Thoracic aorta (tissue), 2 donors: ENCODE data around the gene KCTD20. TPM values are rescaled to one million over a fixed set of nuclear protein-coding genes. Genes with fewer than 3 reads are reported as not detected.

Experiments
- ATAC-seq: fragments of 150-250 bp; one replicate; pipeline ENCODE4 v1.8.0; 2017; ENCODE audit warnings: low read depth; ENCODE audit not compliant: insufficient number of reproducible peaks, low FRiP score
- DNase-seq: peaks from one replicate; pipeline ENCODE4 v3.0.0-alpha.2; 2020; ENCODE audit warnings: low spot score
- H3K27ac ChIP-seq, 2 donors: fragments of 200-600 bp; sonication (generic); 1 replicate in 1 of 2; 2 replicates in 1 of 2; pipeline ENCODE4 v1.5.1; 2016; ENCODE audit warnings: mild to moderate bottlenecking in 2 of 2, moderate library complexity in 2 of 2
- H3K27me3 ChIP-seq: fragments of 200-600 bp; sonication (generic); replicated peaks from 2 replicates; pipeline ENCODE4 v1.6.0; 2016; ENCODE audit warnings: mild to moderate bottlenecking; ENCODE audit not compliant: insufficient read depth
- H3K36me3 ChIP-seq: fragments of 200-600 bp; sonication (generic); one replicate; pipeline ENCODE4 v1.5.1; 2016
- H3K4me1 ChIP-seq, 2 donors: fragments of 200-600 bp; sonication (generic); 1 replicate in 1 of 2; 2 replicates in 1 of 2; pipeline versions ENCODE4 v1.5.1 to v1.6.0; 2016; ENCODE audit warnings: low read depth in 2 of 2, mild to moderate bottlenecking in 1 of 2; ENCODE audit not compliant: control insufficient read depth in 1 of 2
- H3K4me3 ChIP-seq: fragments of 200-600 bp; sonication (generic); 2 replicates; pipeline ENCODE4 v1.5.1; 2016; ENCODE audit warnings: mild to moderate bottlenecking
- H3K9me3 ChIP-seq: fragments of 200-600 bp; sonication (generic); 2 replicates; pipeline ENCODE4 v1.5.1; 2016
- total RNA-seq, 2 donors: library from RNA; depleted of rRNA; stranded (reverse); fragments of >200 nt; gene quantifications; one replicate each; pipeline versions ENCODE4 v1.1.0 to v1.2.3, GENCODE V29; 2016
- TF ChIP-seq, protein P1 (sequence below): fragments of 200-600 bp; sonication (generic); IDR thresholded peaks from one replicate; pipeline ENCODE4 v1.5.1; 2019; ENCODE audit warnings: antibody characterized with exemption

KCTD20 gene
- total RNA-seq, 2 donors from 2014 or later = 63.5 to 72.0 TPM

DNA sequence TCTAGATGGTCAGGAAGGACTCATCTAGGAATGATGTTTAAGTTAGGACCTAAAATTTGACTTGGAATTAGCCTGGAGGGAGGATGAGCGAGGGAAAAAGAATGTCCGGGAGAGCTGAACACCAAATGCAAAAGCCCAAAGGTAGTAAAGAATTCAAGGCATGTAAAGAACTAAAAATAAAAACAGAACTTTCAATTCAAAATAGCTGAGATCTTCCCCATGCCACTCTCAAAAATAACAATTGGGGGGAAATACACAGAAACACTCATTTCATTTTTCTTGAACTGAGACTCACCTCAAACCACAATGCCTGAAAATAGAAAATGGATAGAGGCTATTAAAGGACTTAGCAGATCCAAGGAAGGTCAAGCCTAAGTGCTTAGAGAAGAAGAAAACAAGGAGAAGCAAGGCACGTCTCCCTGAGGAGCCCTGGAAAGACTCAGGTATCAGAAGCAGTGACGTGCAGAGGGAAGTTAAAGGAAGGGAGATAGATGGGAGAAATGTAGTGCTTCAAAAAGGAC is 10.6 kb upstream of the KCTD20 start:
- no peak for ATAC-seq
- TF ChIP-seq, protein P1, sequence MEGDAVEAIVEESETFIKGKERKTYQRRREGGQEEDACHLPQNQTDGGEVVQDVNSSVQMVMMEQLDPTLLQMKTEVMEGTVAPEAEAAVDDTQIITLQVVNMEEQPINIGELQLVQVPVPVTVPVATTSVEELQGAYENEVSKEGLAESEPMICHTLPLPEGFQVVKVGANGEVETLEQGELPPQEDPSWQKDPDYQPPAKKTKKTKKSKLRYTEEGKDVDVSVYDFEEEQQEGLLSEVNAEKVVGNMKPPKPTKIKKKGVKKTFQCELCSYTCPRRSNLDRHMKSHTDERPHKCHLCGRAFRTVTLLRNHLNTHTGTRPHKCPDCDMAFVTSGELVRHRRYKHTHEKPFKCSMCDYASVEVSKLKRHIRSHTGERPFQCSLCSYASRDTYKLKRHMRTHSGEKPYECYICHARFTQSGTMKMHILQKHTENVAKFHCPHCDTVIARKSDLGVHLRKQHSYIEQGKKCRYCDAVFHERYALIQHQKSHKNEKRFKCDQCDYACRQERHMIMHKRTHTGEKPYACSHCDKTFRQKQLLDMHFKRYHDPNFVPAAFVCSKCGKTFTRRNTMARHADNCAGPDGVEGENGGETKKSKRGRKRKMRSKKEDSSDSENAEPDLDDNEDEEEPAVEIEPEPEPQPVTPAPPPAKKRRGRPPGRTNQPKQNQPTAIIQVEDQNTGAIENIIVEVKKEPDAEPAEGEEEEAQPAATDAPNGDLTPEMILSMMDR = no peak
- no peak overlapping the region for H3K27ac ChIP-seq
- no peaks in the 10 kb centered on the region for H3K36me3 ChIP-seq
- H3K4me1 ChIP-seq = no peaks in the 10 kb centered on the region
- H3K4me3 ChIP-seq = no peak overlapping the region
- no peaks in the 10 kb centered on the region for H3K9me3 ChIP-seq
- no peaks in the 10 kb centered on the region for H3K27me3 ChIP-seq
- DNase-seq = no peak

DNA sequence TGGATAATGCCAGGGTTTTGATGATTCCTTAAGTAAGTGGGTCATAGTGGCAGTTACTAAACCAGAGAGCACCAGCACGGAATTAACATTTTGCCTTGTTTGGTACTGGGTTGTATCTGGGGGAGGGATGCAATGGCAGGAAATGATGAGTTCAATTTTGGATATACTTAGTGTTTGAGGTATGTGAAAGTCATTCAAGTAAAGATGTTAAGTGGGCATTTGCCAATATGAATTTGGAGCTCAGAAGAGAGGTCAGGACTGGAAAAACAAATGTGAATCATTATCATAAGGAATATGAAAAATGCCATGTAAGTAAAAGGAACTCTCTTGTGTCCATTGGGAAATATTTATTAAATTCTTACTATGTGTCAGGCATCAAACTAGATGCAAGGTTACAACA is 6.3 kb upstream of the KCTD20 start:
- peaks cover 4 to 8% of the 10 kb centered on the region in 2 donors for H3K4me1 ChIP-seq
- no peaks in the 10 kb centered on the region for H3K9me3 ChIP-seq
- ATAC-seq (no peak), DNase-seq (no peak)
- no peak overlapping the region for H3K4me3 ChIP-seq
- TF ChIP-seq, protein P1 = no peak
- no peak overlapping the region for H3K27ac ChIP-seq
- H3K36me3 ChIP-seq = no peaks in the 10 kb centered on the region
- H3K27me3 ChIP-seq = no peaks in the 10 kb centered on the region

DNA sequence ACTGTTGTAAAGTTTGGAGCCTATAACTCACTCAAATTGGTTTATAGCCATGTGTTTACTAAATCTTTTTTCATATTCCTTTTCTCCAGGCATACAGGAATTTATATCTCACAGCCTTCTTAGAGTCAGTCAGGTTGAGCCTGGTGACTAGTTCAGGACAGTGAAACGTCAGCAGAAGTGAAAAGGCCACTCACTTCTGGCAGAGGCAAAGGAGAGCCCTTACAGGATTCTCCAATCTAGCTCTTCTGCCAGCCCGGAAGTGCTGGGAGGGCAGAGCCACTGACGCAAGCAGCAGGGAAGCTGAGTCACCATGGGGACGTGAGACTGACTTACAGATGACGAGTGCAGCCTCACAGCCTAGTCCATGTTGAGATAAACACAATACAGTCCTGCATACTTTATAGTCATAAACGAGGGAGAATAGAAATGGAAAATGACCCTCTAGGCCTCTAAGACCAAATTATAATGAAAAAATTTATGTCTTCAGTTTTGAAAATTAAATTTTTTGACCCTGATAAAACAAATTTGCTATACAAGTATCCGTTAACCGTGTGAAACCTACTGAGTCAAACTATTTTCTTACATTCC is 1.4 kb upstream of the KCTD20 start:
- peak; percentile 92 for DNase-seq
- Histone ChIP-seq H3K4me1 (peaks cover 28 to 43% of the 10 kb centered on the region in 2 donors), H3K4me3 (no peak overlapping the region), H3K36me3 (no peaks in the 10 kb centered on the region), H3K27me3 (no peaks in the 10 kb centered on the region), H3K9me3 (no peaks in the 10 kb centered on the region), H3K27ac (peak overlapping the region; percentile 84 to 87)
- peak; percentile 87 for ATAC-seq
- TF ChIP-seq, protein P1 = no peak

DNA sequence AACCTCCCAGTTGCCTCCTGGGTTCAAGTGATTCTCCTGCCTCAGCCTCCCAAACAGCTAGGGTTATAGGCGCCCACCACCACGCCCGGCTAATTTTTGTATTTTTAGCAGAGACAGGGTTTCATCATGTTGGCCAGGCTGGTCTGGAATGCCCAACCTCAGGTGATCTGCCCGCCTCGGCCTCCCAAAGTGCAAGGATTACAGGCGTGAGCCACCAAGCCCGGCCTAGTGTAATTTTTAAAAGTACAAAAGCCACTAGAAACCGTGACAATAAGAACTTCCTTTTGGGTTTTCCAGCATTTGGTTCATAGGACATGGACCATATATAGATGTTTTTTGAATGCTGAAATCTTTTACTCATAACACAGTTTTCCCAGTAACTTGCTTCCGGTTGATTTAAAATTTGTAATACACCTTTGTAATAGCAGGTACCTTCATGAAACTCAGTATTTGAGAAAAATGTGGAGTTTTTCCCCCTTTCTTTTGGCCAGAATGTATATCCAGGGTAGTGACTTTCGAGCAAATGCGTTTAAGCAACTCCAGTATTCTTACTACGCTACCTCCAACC is 613 bp upstream of the KCTD20 start:
- Histone ChIP-seq H3K27ac (peak overlapping the region; percentile 84 to 87), H3K36me3 (no peaks in the 10 kb centered on the region), H3K9me3 (no peaks in the 10 kb centered on the region), H3K4me3 (peak overlapping the region; percentile 84), H3K4me1 (peaks cover 28 to 43% of the 10 kb centered on the region in 2 donors), H3K27me3 (no peaks in the 10 kb centered on the region)
- ATAC-seq (no peak), DNase-seq (no peak)
- TF ChIP-seq, protein P1 = no peak

DNA sequence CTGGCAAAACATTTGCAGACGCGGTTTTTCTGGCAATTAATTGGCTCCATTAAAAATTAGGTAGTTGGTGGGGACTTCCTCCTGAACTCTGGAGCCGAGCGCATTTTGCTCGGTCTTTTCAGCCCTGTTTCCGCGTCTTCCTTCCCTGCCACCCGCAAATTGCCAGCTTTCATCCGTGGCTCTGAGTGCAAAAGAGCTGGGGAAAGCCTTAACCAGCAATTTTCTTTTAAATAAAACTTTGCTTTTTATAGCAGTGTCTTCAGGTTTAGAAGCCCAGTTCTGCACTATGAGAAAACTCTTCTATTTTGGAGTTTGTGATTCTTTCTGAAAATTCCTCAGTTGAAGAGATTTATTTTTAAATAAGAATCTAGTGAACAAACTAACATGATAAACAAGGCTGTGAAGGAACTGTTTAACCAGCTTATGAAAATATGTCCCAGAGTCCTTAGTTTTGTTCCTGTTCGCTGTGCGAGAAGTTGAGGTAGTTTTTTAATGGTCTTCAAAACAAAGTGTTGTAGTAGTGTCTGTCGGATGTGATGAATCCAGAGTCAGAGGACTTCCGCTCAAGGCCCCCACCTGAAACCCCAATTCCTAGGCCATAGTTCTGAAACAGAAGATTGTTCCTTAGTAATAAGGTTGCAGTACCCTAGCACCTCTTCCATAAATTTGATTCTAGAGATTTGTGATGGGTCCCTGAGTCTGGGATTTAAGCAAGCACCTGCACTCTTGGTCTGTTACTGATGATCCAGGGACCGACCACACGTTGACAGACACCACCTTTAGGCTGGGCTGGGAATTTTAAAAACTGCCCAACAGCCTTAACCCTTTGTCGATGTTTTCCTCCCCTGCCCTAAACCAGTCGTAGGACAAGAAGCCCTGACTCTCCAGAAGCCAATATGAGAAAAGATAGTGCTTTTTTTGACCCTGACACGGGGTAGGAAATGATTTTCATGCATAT is 950 bp downstream of the KCTD20 start:
- no peaks in the 10 kb centered on the region for H3K36me3 ChIP-seq
- DNase-seq (no peak), ATAC-seq (no peak)
- H3K27ac ChIP-seq = peak overlapping the region; percentile 84 to 87
- H3K4me3 ChIP-seq = peak overlapping the region; percentile 84
- TF ChIP-seq, protein P1 = no peak
- no peaks in the 10 kb centered on the region for H3K9me3 ChIP-seq
- H3K4me1 ChIP-seq = peaks cover 28 to 43% of the 10 kb centered on the region in 2 donors
- H3K27me3 ChIP-seq = no peaks in the 10 kb centered on the region
